Measurements from ENCODE around the gene HNF4A.

GRCh38 chr20:44350567-44350966, 4.9 kb upstream of the HNF4A start:
- TF ChIP-seq POLR2AphosphoS5 (IDR thresholded peaks at IDR 0.05; ENCODE audit: insufficient read depth, low read depth, low read length), result no peak
- no peak for TF ChIP-seq CTCF (IDR thresholded peaks at IDR 0.05; ENCODE audit: extremely low read depth in 1 of 2, insufficient read depth in 1 of 2, low read depth in 1 of 2, low read length in 2 of 2)
- no peak for TF ChIP-seq FOS (IDR thresholded peaks at IDR 0.05; ENCODE audit: borderline replicate concordance, insufficient read depth, low read length)
- no peak for TF ChIP-seq POLR2A (IDR thresholded peaks at IDR 0.05; ENCODE audit: low read depth, low read length)
